ENCODE measurements around the gene RAB19.
"Not testable (repeated sequence)": the region's sequence is repeated elsewhere in the genome, so short reads cannot be mapped to it uniquely, and the experiment has no call there.

Gene RAB19

GRCh38 chr7:140402178-140402835, 1.6 kb upstream of the RAB19 start:
- DNase-seq: no peak

GRCh38 chr7:140404565-140405065, 757 bp downstream of the RAB19 start:
- no peak for DNase-seq

- DNase-seq: no peak
Observed at GRCh38 chr7:140415361-140415760, 11.5 kb downstream of the RAB19 start.

- DNase-seq: not testable (repeated sequence)
Observed at GRCh38 chr7:140415816-140416215, 12.0 kb downstream of the RAB19 start.

- DNase-seq: no peak
Observed at GRCh38 chr7:140416560-140416959, 12.7 kb downstream of the RAB19 start.

- DNase-seq: no peak
Observed at GRCh38 chr7:140417456-140418155, 13.7 kb downstream of the RAB19 start.

- not testable (repeated sequence) for DNase-seq
Observed at GRCh38 chr7:140418156-140418472, 14.3 kb downstream of the RAB19 start.

- DNase-seq: no peak
Observed at GRCh38 chr7:140418653-140419052, 14.8 kb downstream of the RAB19 start.

- DNase-seq: no peak
Observed at GRCh38 chr7:140421521-140421920, 17.7 kb downstream of the RAB19 start.

GRCh38 chr7:140423501-140423900, 19.6 kb downstream of the RAB19 start:
- no peak for DNase-seq

GRCh38 chr7:140425718-140426117, 21.9 kb downstream of the RAB19 start:
- DNase-seq: no peak

- no peak for DNase-seq
Observed at GRCh38 chr7:140426130-140426529, 22.3 kb downstream of the RAB19 start.

- DNase-seq: no peak
Observed at GRCh38 chr7:140433396-140433795, 29.5 kb downstream of the RAB19 start.

- no peak for DNase-seq
Observed at GRCh38 chr7:140435252-140435895, 31.5 kb downstream of the RAB19 start.

GRCh38 chr7:140439359-140439758, 35.5 kb downstream of the RAB19 start:
- DNase-seq: no peak

GRCh38 chr7:140440593-140440992, 36.7 kb downstream of the RAB19 start:
- no peak for DNase-seq

GRCh38 chr7:140441519-140441918, 37.7 kb downstream of the RAB19 start:
- no peak for DNase-seq

GRCh38 chr7:140446467-140446866, 42.6 kb downstream of the RAB19 start:
- no peak for DNase-seq

GRCh38 chr7:140447841-140448240, 44.0 kb downstream of the RAB19 start:
- no peak for DNase-seq

- DNase-seq: no peak
Observed at GRCh38 chr7:140448781-140449480, 45.1 kb downstream of the RAB19 start.

GRCh38 chr7:140451716-140452115, 47.9 kb downstream of the RAB19 start:
- DNase-seq: no peak

GRCh38 chr7:140453273-140453672, 49.4 kb downstream of the RAB19 start:
- no peak for DNase-seq
